WI38 (cell line): Measurements from ENCODE around the gene ST6GALNAC5.

Experiments used
- H3K4me3 ChIP-seq: 2 replicates; pipeline ENCODE4 v1.5.1; 2011; ENCODE audit warnings: low read depth, mild to moderate bottlenecking, control low read depth, low read length
- TF ChIP-seq, protein P1 (sequence below): IDR thresholded peaks from 2 replicates; pipeline ENCODE4 v1.5.1; 2012; ENCODE audit warnings: low read depth, mild to moderate bottlenecking, control low read depth, low read length

Gene ST6GALNAC5

DNA sequence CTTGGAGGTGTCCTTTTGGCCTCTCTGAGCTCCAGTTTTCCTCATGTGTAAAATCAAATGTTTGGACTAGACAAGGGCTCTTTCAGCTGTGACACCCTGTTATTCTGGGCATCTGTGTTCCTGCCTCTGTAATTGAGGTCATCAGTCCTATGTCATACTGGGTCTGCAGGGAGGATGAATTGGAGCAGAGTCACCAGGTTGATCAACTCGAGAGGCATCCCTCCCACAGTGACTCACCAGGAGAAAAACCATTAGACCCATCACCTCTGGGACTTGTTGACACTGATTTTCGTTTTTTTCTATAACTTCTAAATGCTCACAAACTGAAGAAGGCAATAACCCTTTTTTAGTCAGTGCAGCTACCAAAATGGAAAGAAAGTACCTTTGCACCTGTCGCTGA lies 82.2 kb downstream of the ST6GALNAC5 start:
- no peak overlapping the region for H3K4me3 ChIP-seq
- TF ChIP-seq, protein P1, sequence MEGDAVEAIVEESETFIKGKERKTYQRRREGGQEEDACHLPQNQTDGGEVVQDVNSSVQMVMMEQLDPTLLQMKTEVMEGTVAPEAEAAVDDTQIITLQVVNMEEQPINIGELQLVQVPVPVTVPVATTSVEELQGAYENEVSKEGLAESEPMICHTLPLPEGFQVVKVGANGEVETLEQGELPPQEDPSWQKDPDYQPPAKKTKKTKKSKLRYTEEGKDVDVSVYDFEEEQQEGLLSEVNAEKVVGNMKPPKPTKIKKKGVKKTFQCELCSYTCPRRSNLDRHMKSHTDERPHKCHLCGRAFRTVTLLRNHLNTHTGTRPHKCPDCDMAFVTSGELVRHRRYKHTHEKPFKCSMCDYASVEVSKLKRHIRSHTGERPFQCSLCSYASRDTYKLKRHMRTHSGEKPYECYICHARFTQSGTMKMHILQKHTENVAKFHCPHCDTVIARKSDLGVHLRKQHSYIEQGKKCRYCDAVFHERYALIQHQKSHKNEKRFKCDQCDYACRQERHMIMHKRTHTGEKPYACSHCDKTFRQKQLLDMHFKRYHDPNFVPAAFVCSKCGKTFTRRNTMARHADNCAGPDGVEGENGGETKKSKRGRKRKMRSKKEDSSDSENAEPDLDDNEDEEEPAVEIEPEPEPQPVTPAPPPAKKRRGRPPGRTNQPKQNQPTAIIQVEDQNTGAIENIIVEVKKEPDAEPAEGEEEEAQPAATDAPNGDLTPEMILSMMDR, result no peak

DNA sequence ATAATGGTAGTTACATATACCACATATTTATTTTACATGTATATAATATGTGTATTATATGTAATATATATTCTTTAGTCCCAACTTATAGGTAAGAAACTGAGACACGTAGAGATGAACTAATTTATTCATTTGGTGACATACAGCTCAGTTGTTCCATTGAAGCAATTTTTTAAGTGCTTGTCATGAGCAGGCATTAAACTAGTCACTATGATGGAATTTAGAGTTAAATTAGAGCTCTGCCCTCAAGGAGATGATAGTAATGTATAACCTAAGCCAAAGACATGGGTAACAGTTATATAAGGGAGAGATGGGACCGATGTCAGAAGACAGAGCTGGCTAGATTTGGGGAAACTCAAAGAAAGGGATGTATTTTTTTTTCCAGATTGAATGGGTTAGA lies 83.0 kb downstream of the ST6GALNAC5 start:
- TF ChIP-seq, protein P1, result no peak
- H3K4me3 ChIP-seq, result no peak overlapping the region

DNA sequence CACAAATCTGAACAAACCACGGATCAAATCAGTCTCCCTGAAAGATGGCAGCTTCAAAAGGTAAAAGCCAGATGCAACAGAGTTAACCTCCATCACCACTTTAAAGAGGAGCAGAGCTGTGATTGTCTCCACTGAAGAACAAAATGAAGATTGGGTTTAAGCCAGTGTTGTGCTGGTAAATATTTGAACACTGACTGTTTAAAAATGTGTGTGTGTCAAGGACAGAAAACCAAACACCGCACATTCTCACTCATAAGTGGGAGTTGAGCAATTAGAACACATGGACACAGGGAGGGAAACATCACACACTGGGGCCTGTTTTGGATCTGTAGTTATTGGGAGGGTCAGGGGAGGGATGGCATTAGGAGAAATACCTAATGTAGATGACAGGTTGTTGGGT lies 83.9 kb downstream of the ST6GALNAC5 start:
- H3K4me3 ChIP-seq, result no peak overlapping the region
- TF ChIP-seq, protein P1, result no peak

DNA sequence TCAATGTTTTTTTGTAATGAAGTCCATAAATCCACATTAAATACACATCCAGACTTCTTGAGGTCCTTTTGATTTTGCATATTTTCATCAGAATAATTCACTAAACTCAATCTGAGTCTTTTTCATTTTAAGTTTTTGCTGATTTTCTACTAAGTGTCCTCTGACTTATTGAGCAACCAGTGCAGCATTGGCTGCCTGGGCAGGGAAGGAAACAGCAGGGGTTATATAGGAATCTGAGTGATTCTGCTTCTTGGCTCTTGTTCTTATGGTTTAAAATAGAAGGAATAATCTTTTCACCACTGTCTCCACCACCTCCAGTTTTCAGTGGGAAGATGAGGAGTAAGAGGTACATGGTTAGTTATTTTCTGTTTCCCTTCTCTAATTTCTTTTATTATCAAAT lies 88.4 kb downstream of the ST6GALNAC5 start:
- H3K4me3 ChIP-seq, result no peak overlapping the region
- TF ChIP-seq, protein P1, result no peak

DNA sequence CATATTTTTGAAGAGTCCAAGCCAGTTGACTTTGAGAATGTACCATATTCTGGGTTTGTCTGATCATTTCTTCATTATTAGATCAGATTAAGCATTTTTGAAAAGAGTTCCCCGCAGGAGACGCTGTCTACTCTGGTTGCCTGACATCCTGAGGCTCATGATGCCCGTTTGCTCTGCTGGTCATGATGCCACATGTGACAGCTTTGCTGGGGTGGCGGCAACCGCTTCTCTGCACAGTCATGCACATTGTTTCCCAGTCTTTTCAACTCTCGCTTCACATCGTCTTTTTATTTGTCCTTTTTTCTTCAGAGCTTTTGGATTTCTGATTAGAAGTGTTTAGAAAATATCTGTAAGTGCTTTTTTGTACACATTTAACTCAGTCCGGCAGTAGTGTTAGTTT lies 90.7 kb downstream of the ST6GALNAC5 start:
- TF ChIP-seq, protein P1, result no peak
- H3K4me3 ChIP-seq, result no peak overlapping the region

DNA sequence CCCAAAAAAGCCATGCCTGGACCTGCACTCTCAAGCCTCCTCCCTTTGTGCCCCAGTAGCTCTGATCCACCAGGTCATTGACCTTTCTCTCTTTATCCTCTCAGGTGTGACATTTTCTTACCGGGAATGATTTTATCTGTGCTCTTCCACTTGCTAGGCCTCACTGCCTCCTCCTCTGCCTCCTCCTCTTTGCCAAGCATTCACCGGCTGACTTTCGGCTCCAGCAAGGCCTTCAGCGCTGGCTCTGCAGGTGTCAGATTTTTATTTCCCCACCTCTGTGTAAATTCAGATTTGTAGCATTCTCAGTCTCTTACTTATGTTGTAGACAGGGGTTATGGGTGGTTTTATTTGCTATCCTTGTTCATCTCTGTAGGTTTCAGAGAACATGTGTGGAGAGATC lies 91.5 kb downstream of the ST6GALNAC5 start:
- no peak overlapping the region for H3K4me3 ChIP-seq
- TF ChIP-seq, protein P1, result no peak

DNA sequence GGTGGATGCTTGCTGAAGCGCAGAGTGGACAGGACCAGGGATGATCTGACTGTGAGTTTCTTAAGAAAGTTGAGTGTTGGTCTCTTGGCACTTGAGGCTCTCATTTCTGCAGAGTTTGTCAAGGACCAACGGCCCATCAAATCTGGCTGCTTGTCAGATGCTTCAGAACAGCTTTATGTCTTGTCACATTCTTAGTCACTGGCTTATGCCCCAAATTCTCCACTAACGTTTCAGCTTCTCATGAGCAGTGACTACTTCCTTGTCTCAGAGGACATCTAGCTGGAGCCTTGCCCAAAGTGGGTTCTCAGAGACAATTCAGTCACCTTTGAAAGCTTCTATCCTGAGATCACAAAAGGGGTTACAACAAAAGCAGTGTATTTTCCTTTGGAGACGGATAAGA lies 92.3 kb downstream of the ST6GALNAC5 start:
- TF ChIP-seq, protein P1, result no peak
- H3K4me3 ChIP-seq, result no peak overlapping the region
